ENCODE results near the gene SLC4A8. TPM values are rescaled to one million over a fixed set of nuclear protein-coding genes. Genes with fewer than 3 reads are reported as not detected.
"Not testable (repeated sequence)": the region's sequence is repeated elsewhere in the genome, so short reads cannot be mapped to it uniquely, and the experiment has no call there.

Gene SLC4A8
- total RNA-seq, 1 experiment from 2014 or later, result 2.4 TPM

DNA sequence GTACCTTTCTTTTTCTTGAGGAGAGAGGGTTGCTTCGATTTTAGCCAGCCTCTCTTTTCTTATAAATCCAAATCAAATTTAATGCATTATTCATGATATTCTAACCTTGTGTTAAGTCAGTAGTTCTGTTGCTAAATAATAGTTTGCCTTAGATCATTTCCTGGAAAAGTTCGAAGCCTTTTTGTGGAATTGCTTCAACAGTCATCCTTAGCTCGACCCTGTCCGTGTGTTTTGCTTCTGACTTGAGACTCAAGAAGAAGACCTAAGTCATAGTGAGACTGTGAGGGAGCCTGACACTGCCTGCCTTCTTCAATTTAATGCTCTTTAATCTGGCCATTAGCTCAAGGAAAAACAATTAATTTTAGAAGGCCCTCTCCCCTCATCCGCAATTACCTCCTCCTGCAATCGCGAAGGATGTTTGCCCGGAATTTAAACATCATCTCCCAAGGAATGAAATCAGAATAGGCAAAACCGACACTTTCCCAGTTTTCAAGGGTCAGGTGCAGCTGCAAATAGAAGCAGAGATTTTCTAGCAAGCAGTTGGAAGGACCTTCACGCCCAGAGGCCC is 453 bp upstream of the SLC4A8 start:
- DNase-seq (ENCODE audit: low read depth), result no peak

DNA sequence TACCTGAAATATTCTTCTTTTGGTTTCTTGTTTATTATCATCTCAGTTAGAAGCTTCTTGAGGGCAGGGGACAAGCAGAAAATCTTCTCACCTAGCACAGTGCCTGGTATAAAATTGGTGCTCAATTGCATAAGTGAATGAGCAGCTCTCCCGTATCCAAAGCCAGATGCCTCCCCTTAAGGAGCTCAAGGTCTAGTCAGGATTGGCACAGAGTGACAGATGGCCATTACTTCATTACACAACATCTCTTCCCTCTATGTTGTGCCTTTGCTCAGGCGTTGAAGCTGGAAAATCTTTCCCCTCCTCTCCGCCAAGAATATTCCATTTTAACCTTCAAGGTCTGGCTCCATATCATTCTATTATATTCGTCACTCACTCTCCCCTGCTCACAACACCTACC is 3.6 kb downstream of the SLC4A8 start:
- DNase-seq (ENCODE audit: low read depth), result no peak

DNA sequence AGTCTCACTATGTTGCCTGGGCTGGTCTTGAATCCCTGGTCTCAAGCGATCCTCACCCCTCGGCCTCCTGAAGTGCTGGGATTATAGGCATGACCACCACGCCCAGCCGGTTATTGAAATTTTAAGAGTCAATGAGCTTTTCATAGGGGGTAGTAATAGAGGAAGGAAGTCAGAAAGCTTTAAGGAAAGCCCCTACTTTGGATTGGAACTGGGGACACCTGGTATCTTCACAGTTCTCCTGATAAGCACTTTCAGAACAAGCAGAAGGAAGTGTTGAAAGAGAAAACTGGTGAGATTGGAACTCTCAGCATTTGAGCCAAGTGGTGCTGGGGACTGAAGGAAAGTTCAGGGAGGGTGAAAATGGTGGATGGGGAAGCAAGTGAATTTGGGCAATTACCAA is 5.1 kb downstream of the SLC4A8 start:
- DNase-seq (ENCODE audit: low read depth), result no peak

DNA sequence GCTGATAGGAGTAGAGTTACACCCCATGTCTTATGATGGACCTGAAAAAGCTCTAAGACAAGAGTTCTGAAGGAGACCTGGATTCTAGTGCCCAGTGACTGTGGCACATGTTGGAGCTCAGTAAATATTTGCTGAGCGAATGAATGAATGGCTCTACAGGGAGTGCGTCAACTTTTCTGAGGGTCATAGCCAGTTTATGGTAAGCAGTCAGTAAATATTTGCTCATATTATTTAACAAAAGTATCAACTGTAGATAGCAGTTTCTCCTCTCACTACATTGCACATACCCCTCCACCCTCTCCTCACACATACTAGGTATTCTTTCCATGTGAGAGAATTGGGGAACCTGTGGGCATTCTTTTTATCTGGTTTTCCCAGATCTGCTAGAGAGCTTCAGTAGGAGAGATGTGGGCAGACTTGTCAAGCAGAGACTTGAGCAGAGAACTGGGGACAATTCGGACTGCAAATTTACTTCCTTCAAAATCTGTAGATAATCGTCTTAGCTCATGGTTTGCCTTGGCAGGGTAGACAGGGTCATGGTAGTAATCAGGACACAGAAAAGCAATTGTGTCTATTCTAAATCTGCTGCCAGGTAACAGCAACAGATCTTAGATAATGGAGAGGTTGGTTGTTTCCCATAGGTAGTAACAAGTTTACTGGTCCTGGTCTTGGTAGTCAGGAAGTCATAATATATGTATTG is 5.7 kb downstream of the SLC4A8 start:
- no peak for DNase-seq (ENCODE audit: low read depth)

DNA sequence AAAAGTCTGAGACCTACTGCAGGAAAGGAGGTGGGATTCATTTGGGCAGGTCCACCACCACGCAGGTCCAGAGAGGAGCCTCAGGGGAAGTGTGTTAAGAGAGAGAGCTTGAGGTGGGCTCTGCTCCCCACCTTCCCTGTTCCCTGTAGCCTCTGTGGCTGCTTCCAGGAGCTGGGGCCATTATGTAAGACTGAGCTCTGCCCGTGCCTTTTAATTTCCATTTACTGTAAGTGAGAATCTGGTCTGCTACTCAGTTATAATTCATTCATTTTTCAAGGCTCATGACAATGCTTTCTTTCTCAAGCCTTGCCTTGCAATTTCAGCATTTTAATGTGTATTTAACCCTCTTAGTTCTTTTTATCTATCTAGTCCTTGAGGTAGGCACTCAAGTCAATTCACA is 8.3 kb downstream of the SLC4A8 start:
- DNase-seq (ENCODE audit: low read depth), result no peak

DNA sequence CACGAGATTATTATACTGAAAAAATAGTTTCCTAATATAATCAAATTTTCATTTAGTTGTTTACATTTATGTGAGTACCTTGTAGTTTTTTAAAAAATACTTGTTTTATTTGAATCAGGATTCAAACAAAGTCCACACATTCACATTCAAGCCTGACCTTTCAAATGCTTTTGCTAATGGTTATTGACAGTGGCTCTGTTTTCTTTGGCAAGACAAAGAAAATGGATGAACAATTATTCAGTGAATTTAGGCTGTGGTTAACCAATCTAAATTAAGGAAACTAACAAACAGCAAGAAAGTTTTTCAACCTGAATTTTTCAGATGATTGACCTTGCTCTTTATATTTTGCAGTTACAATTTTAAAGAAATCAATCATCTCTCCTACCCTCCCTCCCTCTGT is 9.7 kb downstream of the SLC4A8 start:
- no peak for DNase-seq (ENCODE audit: low read depth)

DNA sequence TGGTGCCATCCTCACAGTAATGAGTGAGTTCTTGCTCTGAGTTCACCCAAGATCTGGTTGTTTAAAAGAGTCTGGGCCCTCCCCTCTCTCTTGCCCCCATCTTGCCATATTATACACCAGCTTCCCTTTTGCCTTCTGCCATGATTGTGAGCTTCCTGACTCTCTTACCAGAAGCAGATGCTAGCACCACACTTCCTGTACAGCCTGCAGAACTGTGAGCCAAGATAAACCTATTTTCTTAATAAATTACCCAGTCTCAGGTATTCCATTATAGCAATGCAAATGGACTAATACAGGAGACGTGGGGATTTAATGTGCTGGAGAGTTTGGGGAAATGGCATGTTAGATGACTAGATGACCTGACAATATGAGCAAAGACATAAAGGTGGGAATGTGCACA is 12.8 kb downstream of the SLC4A8 start:
- DNase-seq (ENCODE audit: low read depth), result no peak

DNA sequence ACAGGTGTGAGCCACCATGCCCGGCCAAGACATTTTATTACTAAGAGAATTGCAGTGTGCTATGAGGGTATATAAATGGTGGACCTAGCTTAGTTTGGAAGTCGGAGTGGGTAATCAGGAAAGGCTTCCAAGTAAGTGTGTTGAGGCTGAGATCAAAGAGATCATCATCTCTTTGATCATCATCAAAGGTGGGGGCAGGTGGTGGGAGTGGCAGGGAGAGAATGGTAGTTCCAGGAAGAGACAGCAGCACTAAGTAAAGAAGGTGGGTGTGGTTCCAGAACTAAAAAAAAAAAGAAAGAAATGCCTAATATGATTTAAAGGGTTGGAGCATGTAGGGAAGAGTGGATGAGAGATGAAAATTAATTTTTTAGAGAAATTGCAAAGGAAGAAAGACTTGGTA is 14.7 kb downstream of the SLC4A8 start:
- no peak for DNase-seq (ENCODE audit: low read depth)

DNA sequence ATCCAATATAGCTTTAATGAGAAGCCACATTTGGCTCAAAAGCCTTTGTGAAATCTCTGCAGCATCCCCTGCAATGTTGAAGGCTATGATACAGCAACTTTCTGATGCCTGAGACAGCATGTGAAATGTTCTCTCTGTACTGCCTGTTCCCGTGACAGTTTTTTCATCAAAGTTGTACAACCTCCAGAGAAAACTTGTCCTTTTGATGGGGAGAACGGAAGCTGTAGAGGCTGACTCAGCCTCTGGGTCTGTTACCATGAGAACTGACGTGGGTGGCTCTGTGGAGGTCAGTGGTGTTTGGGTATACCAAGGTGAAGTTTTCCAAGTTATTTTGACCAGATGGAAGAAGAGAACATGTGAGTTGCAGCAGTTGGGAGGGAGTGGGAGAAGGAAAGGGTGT is 17.0 kb downstream of the SLC4A8 start:
- peak; percentile 80 for DNase-seq (ENCODE audit: low read depth)

DNA sequence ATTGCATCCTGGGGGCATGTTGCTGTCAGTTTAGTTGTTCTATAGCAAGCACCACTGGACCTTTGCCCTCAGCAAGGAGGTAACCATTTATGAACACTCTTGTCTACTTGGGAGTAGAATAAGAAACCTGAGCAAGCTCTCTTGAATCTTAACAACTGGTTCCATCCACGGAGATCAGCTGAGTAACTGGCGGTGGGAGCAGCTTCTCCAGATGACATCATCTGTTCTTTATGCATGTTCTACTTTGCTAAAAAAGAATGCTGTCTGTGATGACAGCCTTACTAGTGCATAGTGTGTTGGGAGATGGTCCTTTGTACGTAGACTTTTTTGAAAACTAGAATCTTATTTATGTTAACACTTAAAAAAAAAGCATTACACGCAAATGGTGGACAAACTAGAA is 17.7 kb downstream of the SLC4A8 start:
- DNase-seq (ENCODE audit: low read depth), result no peak

DNA sequence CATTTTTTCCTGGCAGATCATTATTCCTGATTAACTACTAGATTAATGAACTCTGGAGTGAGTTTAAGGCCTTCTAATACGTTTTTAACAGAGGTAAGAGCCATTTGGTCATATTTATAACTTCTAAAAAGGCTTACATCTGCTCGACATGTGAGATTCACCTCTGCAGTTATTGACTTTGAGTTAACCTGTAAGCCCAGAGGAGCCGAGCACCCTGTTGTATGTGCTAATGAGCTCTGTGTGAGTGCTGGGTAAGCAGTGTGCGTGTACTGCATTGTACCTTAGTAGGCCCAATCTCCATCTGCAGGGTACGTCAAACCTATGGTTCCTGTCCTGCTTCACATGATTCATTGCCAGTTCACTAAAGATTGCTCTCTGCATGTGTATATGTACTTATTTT is 18.9 kb downstream of the SLC4A8 start:
- no peak for DNase-seq (ENCODE audit: low read depth)

DNA sequence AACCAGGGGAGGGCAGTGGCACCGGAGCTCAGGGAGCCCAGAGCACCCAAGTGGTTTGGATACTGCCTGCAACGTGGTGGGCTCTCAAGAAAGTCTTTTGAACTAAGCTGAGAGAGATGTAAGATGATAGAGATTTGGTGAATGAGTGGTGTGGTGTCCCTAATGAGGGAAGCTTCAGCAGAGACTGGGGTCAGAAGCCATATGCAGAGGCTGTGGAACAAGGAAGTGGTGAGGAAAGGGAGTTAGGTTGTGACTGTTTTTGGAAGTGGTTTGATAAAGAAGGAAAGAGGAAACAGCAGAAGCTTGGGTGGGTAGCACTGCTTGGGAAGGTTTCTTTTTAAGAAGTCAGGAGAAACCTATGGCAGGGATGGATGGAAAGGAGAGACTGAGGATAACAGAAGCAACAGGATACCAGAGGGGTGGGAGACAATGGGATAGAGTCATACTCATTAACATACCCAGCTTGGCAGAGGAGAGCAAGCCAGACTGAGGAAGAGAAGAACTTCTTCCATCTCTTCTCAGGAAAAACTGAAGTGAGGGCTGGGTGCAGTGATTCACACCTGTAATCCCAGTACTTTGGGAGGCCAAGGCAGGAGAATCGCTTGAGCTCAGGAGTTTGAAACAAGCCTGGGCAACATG is 24.1 kb downstream of the SLC4A8 start:
- DNase-seq (ENCODE audit: low read depth), result no peak

DNA sequence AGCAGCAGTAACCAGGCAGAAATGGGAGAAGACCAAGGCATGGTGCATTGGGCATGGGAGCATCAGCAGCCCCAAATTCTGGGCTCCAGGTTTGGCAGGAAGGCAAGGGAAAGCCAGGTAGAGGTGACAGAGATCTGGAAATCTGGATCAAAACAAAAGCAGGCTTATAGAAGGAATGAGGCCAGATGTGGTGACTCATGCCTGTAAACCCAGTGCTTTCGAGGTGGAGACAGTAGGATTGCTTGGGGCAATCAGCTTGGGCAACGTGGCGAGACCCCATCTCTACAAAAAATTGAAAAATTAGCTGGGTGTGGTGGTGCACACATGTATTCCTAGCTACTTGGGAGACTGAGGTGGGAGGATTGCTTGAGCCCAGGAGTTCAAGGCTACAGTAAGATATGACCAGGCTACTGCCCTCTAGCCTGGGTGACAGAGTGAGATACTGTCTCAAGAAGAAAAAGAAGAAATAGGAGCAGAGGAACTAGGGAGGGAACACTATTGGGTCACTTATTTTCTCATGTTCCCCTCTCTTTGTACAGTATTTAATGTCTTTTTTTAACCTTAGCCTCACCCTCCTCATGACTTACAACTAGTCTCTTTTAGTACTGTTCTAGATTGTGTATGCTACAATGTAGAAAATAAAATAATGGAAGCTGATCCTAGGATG is 25.1 kb downstream of the SLC4A8 start:
- DNase-seq (ENCODE audit: low read depth), result peak; percentile 42

DNA sequence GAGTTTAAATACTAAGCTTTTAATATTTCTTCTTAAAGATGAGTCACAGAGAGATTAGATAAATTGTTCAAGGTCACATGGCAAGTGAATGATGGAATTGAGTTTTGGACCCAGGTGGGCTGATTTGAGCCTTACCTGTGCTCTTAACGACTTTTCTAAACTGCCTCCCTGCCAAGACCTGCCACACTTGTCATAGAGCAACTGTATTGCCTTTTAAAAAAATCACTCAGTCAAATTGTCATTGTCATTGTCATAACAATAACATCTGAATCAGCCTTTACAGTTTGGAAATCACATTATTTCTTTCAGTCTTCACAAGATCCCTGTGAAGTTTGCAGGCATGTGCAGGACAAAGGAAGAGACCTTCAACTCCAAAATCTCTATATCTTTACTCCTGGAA is 25.7 kb downstream of the SLC4A8 start:
- DNase-seq (ENCODE audit: low read depth), result no peak

DNA sequence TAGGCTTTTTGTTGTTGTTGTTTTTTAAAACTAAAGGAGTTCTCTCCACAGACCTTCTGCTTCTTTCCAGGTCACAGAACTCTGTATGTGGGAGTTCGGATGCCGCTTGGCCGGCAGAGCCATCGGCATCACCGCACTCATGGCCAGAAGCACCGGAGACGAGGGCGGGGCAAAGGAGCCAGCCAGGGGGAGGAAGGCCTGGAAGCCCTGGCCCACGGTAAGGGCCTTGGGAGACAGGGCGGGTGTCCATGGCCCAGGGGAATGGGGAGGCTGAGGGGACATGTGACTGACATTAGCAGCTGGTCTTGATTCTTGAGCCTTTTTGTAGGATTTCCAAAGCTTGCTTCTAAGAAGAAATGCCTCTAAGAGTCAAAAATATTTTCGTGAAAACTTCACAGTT is 26.2 kb downstream of the SLC4A8 start:
- DNase-seq (ENCODE audit: low read depth), result no peak

DNA sequence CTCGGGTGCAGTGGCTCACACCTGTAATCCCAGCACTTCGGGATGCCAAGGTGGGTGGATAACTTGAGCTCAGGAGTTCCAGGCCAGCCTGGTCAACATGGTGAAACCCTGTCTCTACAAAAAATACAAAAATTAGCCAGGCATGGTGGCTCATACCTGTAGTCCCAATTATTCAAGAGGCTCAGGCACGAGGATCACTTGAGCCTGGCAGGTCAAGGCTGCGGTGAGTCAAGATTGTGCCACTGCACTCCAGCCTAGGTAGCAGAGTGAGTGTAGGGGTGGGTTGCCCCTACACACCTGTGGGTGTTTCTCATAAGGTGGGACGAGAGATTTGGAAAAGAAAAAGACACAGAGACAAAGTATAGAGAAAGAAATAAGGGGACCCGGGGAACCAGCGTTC is 29.4 kb downstream of the SLC4A8 start:
- DNase-seq (ENCODE audit: low read depth), result not testable (repeated sequence)

DNA sequence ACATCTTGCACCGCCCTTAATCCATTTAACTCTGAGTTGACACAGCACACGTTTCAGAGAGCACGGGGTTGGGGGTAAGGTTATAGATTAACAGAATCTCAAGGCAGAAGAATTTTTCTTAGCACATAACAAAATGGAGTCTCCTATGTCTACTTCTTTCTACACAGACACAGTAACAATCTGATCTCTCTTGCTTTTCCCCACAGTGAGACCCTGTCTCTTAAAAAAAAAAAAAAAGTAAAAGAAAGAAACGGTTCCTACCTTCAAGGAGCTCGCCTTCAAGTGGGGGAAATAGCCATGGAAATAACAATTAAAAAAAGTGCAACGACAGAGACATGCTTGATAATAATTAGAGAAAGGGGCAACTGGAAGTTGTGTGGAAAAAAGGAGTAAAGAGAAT is 30.4 kb downstream of the SLC4A8 start:
- DNase-seq (ENCODE audit: low read depth), result not testable (repeated sequence)

DNA sequence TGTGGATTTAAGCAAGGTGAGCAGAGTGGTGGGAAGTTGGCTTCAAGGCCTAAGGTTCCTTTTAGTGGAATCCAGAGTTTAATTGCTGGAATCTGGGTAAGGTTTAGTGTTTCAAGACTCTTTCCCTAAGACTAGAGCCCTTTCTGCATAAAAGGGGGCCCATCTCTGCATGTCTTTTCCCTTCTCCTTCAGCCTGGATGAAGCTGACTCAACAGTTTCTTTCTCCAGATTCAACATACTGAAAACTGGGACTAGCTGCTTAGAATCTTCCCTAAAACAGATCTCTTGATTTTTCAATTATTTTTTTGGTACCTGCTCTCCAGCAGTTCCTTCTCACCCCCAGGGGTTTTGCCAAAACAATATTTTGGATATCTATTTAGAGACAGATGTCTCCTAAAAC is 34.0 kb downstream of the SLC4A8 start:
- no peak for DNase-seq (ENCODE audit: low read depth)

DNA sequence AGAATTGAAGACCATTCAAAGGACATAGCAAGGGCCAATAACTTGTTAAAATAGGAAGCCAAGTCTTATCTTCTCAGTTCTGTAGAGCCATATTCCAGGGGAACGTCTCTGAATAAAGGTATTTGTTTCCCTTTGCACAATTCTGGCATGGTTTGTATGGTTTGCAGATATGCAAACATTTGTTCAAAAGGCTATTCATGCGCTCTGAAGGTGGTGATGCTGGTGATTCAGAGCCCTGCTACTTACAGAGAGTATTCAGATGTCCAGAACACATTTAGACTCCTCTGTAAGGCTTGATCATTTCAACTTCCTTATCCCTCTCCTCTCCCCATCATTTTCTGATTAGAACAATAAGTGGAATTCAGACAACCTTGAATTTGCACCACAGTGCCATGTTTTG is 35.9 kb downstream of the SLC4A8 start:
- DNase-seq (ENCODE audit: low read depth), result no peak

DNA sequence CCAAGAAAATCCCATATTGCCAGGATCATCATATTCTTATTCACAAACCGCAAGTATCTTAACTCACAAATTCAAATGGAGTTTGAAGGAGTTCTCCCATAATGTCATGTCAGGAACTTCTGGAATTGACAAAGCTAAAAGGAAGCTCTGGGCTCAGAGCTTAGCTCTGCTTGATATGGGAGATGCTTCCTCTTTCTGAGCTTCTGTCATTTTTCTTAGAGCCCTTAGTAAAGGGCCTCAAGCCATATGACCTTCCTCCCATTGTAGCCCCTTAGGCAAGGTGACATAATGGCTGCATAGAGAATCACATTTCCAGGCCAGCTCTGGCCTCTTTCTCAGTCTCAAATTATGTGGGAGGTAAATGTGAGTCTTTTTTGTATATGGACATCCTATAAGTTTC is 40.9 kb downstream of the SLC4A8 start:
- DNase-seq (ENCODE audit: low read depth), result no peak

DNA sequence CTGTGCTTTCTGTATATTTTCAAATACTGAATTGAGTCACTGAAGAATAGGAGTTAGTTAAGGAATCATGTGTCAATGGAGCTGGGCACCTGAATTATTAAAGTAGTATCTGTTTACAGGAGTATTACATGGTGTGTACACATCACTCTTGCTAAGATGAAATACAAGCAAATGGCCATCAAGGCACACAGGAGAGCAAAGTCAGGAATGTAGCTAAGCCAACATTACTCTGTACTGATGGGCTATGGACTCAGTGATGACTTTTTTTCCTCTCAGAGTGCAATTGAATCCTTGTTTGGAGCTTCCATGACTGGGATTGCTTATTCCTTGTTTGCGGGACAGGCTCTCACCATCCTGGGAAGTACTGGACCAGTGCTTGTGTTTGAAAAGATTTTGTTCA is 45.5 kb downstream of the SLC4A8 start:
- no peak for DNase-seq (ENCODE audit: low read depth)

DNA sequence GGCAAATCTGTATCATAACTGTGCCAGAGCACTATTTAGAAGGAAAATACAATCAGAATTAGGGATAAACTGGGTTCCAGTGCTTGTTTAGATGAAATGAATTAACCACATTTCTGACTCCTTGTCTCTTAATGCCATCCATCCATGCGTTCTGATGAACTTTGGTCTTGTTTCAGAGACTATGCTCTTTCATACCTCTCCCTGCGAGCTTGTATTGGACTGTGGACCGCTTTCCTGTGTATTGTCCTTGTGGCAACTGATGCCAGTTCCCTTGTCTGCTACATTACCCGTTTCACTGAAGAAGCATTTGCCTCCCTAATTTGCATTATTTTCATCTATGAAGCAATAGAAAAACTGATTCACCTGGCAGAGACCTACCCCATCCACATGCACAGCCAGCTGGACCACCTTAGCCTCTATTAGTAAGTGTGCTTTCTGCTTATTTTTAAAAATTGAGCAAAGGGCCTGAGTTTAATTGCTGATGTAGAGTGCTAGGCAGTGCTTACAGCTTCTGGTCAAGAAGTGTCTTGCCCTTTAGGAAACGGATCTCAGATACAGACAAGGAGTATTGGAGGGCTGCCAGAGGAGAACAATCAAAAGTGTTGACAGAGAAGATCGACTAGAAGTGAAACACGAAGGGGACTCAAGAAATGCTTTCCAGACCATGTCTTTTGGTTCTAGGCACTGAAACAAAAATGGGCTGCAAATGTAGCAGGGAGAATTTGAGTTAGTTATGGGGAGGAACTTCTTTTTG is 46.7 kb downstream of the SLC4A8 start:
- no peak for DNase-seq (ENCODE audit: low read depth)
